ENCODE measurements around the gene UBE2Z.

The UBE2Z gene

GRCh38 chr17:48915459-48916282, 7.5 kb downstream of the UBE2Z start:
- no peaks in the 10 kb centered on the region for H3K36me3 ChIP-seq (ENCODE audit: control insufficient read depth, insufficient read depth, low read length)
- H3K79me2 ChIP-seq = peaks cover 15% of the 10 kb centered on the region
- no peak overlapping the region for H3K4me2 ChIP-seq (ENCODE audit: low read length)
- H3K9me3 ChIP-seq (ENCODE audit: control insufficient read depth, low read length) = no peaks in the 10 kb centered on the region
- H3K4me3 ChIP-seq (ENCODE audit: low read depth, low read length) = no peak overlapping the region
- no peak overlapping the region for H3K9ac ChIP-seq
- peaks cover 2% of the 10 kb centered on the region for H3K4me1 ChIP-seq
- no peaks in the 10 kb centered on the region for H3K27me3 ChIP-seq (ENCODE audit: control insufficient read depth, insufficient read depth, low read length)
- TF ChIP-seq CTCF (IDR thresholded peaks at IDR 0.05) = no peak
- no peak overlapping the region for H3K27ac ChIP-seq
- no peak overlapping the region for H2AFZ ChIP-seq

GRCh38 chr17:48925251-48925990, 17.2 kb downstream of the UBE2Z start:
- H3K9ac ChIP-seq = no peak overlapping the region
- H3K79me2 ChIP-seq = no peaks in the 10 kb centered on the region
- no peaks in the 10 kb centered on the region for H3K36me3 ChIP-seq (ENCODE audit: control insufficient read depth, insufficient read depth, low read length)
- no peaks in the 10 kb centered on the region for H3K4me1 ChIP-seq
- no peak overlapping the region for H3K27ac ChIP-seq
- H2AFZ ChIP-seq = no peak overlapping the region
- no peak overlapping the region for H3K4me3 ChIP-seq (ENCODE audit: low read depth, low read length)
- H3K9me3 ChIP-seq (ENCODE audit: control insufficient read depth, low read length) = no peaks in the 10 kb centered on the region
- H3K27me3 ChIP-seq (ENCODE audit: control insufficient read depth, insufficient read depth, low read length) = no peaks in the 10 kb centered on the region
- no peak overlapping the region for H3K4me2 ChIP-seq (ENCODE audit: low read length)
- no peak for TF ChIP-seq CTCF (IDR thresholded peaks at IDR 0.05)

GRCh38 chr17:48925991-48926342, 17.8 kb downstream of the UBE2Z start:
- no peak overlapping the region for H3K27ac ChIP-seq

GRCh38 chr17:48927978-48928745, 20.0 kb downstream of the UBE2Z start:
- H3K9me3 ChIP-seq (ENCODE audit: control insufficient read depth, low read length) = no peaks in the 10 kb centered on the region
- H3K36me3 ChIP-seq (ENCODE audit: control insufficient read depth, insufficient read depth, low read length) = no peaks in the 10 kb centered on the region
- no peaks in the 10 kb centered on the region for H3K79me2 ChIP-seq
- no peak overlapping the region for H3K4me2 ChIP-seq (ENCODE audit: low read length)
- no peak overlapping the region for H3K4me3 ChIP-seq (ENCODE audit: low read depth, low read length)
- TF ChIP-seq CTCF (IDR thresholded peaks at IDR 0.05) = no peak
- no peak overlapping the region for H3K27ac ChIP-seq
- H3K9ac ChIP-seq = no peak overlapping the region
- no peaks in the 10 kb centered on the region for H3K27me3 ChIP-seq (ENCODE audit: control insufficient read depth, insufficient read depth, low read length)
- H3K4me1 ChIP-seq = no peaks in the 10 kb centered on the region
- H2AFZ ChIP-seq = no peak overlapping the region

More at GRCh38 chr17:48925991-48926342, 17.8 kb downstream of the UBE2Z start:
- TF ChIP-seq CTCF (IDR thresholded peaks at IDR 0.05) = no peak
- no peak overlapping the region for H3K9ac ChIP-seq
- H3K36me3 ChIP-seq (ENCODE audit: control insufficient read depth, insufficient read depth, low read length) = no peaks in the 10 kb centered on the region
- no peaks in the 10 kb centered on the region for H3K4me1 ChIP-seq
- H2AFZ ChIP-seq = no peak overlapping the region
- no peak overlapping the region for H3K4me3 ChIP-seq (ENCODE audit: low read depth, low read length)
- no peaks in the 10 kb centered on the region for H3K9me3 ChIP-seq (ENCODE audit: control insufficient read depth, low read length)
- no peak overlapping the region for H3K4me2 ChIP-seq (ENCODE audit: low read length)
- H3K27me3 ChIP-seq (ENCODE audit: control insufficient read depth, insufficient read depth, low read length) = no peaks in the 10 kb centered on the region
- no peaks in the 10 kb centered on the region for H3K79me2 ChIP-seq

All from parathyroid adenoma (tissue), 2 donors.